ENCODE measurements around the gene RFTN2.
"Not testable (repeated sequence)": the region's sequence is repeated elsewhere in the genome, so short reads cannot be mapped to it uniquely, and the experiment has no call there.

RFTN2 gene

GRCh38 chr2:197600306-197600705, 75.1 kb downstream of the RFTN2 start:
- no peak for DNase-seq

- peak; percentile 55 to 66 for DNase-seq
Measured at GRCh38 chr2:197599285-197599965, 76.0 kb downstream of the RFTN2 start.

- no peak for DNase-seq
Measured at GRCh38 chr2:197598450-197598849, 76.9 kb downstream of the RFTN2 start.

GRCh38 chr2:197597166-197597565, 78.2 kb downstream of the RFTN2 start:
- DNase-seq: no peak

- DNase-seq: no peak
Measured at GRCh38 chr2:197596766-197597165, 78.6 kb downstream of the RFTN2 start.

- no peak for DNase-seq
Measured at GRCh38 chr2:197591339-197592072, 83.9 kb downstream of the RFTN2 start.

- DNase-seq: not testable (repeated sequence)
Measured at GRCh38 chr2:197587255-197587654, 88.1 kb downstream of the RFTN2 start.

- not testable (repeated sequence) for DNase-seq
Measured at GRCh38 chr2:197580166-197580565, 95.2 kb downstream of the RFTN2 start.

GRCh38 chr2:197578294-197578693, 97.1 kb downstream of the RFTN2 start:
- not testable (repeated sequence) for DNase-seq

- DNase-seq: no peak
Measured at GRCh38 chr2:197577446-197577845, 97.9 kb downstream of the RFTN2 start.

GRCh38 chr2:197576631-197577030, 98.8 kb downstream of the RFTN2 start:
- no peak for DNase-seq

- DNase-seq: no peak
Measured at GRCh38 chr2:197575987-197576386, 99.4 kb downstream of the RFTN2 start.

GRCh38 chr2:197573608-197574007, 101.8 kb downstream of the RFTN2 start:
- DNase-seq: no peak

- no peak for DNase-seq
Measured at GRCh38 chr2:197571627-197572271, 103.6 kb downstream of the RFTN2 start.

GRCh38 chr2:197560146-197560665, 115.2 kb downstream of the RFTN2 start:
- no peak for DNase-seq

- no peak for DNase-seq
Measured at GRCh38 chr2:197559681-197560080, 115.7 kb downstream of the RFTN2 start.

- no peak for DNase-seq
Measured at GRCh38 chr2:197558393-197558792, 117.0 kb downstream of the RFTN2 start.

GRCh38 chr2:197556456-197556855, 118.9 kb downstream of the RFTN2 start:
- DNase-seq: peak; percentile 52 to 73

GRCh38 chr2:197555467-197555866, 119.9 kb downstream of the RFTN2 start:
- DNase-seq: no peak

- DNase-seq: not testable (repeated sequence)
Measured at GRCh38 chr2:197551260-197551659, 124.1 kb downstream of the RFTN2 start.

- no peak for DNase-seq
Measured at GRCh38 chr2:197548582-197548981, 126.8 kb downstream of the RFTN2 start.

GRCh38 chr2:197547163-197547900, 128.1 kb downstream of the RFTN2 start:
- no peak for DNase-seq

- no peak for DNase-seq
Measured at GRCh38 chr2:197543206-197543605, 132.2 kb downstream of the RFTN2 start.
